NCI-H2196 treated with DMSO at 0.1 percent for 48 hours (cell line): ENCODE data around the gene HACD2.
"Not testable (repeated sequence)": the region's sequence is repeated elsewhere in the genome, so short reads cannot be mapped to it uniquely, and the experiment has no call there.

Experiments used
- DNase-seq: peaks from one replicate; lab custom pipeline; 2025; ENCODE audit not compliant: unreplicated experiment; lab: John Stamatoyannopoulos, UW

Gene HACD2

GRCh38 chr3:123527046-123527445 is 57.8 kb downstream of the HACD2 start:
- no peak for DNase-seq

- no peak for DNase-seq
Observed at GRCh38 chr3:123526474-123526873, 58.4 kb downstream of the HACD2 start.

- DNase-seq = no peak
Observed at GRCh38 chr3:123525433-123525832, 59.4 kb downstream of the HACD2 start.

- no peak for DNase-seq
Observed at GRCh38 chr3:123524981-123525380, 59.9 kb downstream of the HACD2 start.

- no peak for DNase-seq
Observed at GRCh38 chr3:123523023-123523412, 61.8 kb downstream of the HACD2 start.

GRCh38 chr3:123522320-123523022 is 62.4 kb downstream of the HACD2 start:
- no peak for DNase-seq

- peak; percentile 7 for DNase-seq
Observed at GRCh38 chr3:123521179-123521969, 63.5 kb downstream of the HACD2 start.

- no peak for DNase-seq
Observed at GRCh38 chr3:123520656-123521055, 64.2 kb downstream of the HACD2 start.

GRCh38 chr3:123518892-123519485 is 65.9 kb downstream of the HACD2 start:
- no peak for DNase-seq

- DNase-seq = no peak
Observed at GRCh38 chr3:123511726-123512125, 73.1 kb downstream of the HACD2 start.

GRCh38 chr3:123511084-123511483 is 73.8 kb downstream of the HACD2 start:
- no peak for DNase-seq

GRCh38 chr3:123508178-123508577 is 76.7 kb downstream of the HACD2 start:
- DNase-seq = no peak

GRCh38 chr3:123505820-123506219 is 79.0 kb downstream of the HACD2 start:
- DNase-seq = no peak

- no peak for DNase-seq
Observed at GRCh38 chr3:123503203-123503602, 81.7 kb downstream of the HACD2 start.

GRCh38 chr3:123499322-123499721 is 85.5 kb downstream of the HACD2 start:
- no peak for DNase-seq

GRCh38 chr3:123498761-123499160 is 86.1 kb downstream of the HACD2 start:
- no peak for DNase-seq

GRCh38 chr3:123493912-123494311 is 90.9 kb downstream of the HACD2 start:
- no peak for DNase-seq

- no peak for DNase-seq
Observed at GRCh38 chr3:123491966-123492587, 92.8 kb downstream of the HACD2 start.

GRCh38 chr3:123489400-123490004 is 95.4 kb downstream of the HACD2 start:
- DNase-seq = peak; percentile 64

- DNase-seq = no peak
Observed at GRCh38 chr3:123488645-123489347, 96.1 kb downstream of the HACD2 start.

- DNase-seq = not testable (repeated sequence)
Observed at GRCh38 chr3:123487063-123487462, 97.8 kb downstream of the HACD2 start.
